Uterus (tissue), 4 donors: Measurements from ENCODE around the gene TTLL3. TPM values are rescaled to one million over a fixed set of nuclear protein-coding genes. Genes with fewer than 3 reads are reported as not detected.

Experiments used
- DNase-seq, 2 donors: peaks; one replicate each; pipeline ENCODE4 v3.0.0-alpha.2; 2019 to 2020
- H3K27ac ChIP-seq, 2 donors: fragments of 200-600 bp; sonication (generic); 1 replicate in 1 of 2; 2 replicates in 1 of 2; pipeline ENCODE4 v1.5.1; 2016 to 2018
- H3K27me3 ChIP-seq, 2 donors: fragments of 200-600 bp; sonication (generic); one replicate each; pipeline ENCODE4 v1.5.1; 2018 to 2019; ENCODE audit warnings: control low read depth in 1 of 2
- H3K36me3 ChIP-seq, 2 donors: fragments of 200-600 bp; sonication (generic); one replicate each; pipeline ENCODE4 v1.5.1; 2019; ENCODE audit warnings: control low read depth in 1 of 2
- H3K4me1 ChIP-seq, 2 donors: fragments of 200-600 bp; sonication (generic); one replicate each; pipeline ENCODE4 v1.5.1; 2018 to 2019; ENCODE audit warnings: control low read depth in 1 of 2
- H3K4me3 ChIP-seq, 2 donors: fragments of 200-600 bp; sonication (generic); 1 replicate in 1 of 2; 2 replicates in 1 of 2; pipeline ENCODE4 v1.5.1; 2018 to 2019; ENCODE audit warnings: mild to moderate bottlenecking in 1 of 2
- H3K9me3 ChIP-seq, 2 donors: fragments of 200-600 bp; sonication (generic); one replicate each; pipeline ENCODE4 v1.5.1; 2019; ENCODE audit warnings: control low read depth in 1 of 2
- CTCF ChIP-seq, 4 experiments: fragments of 200-600 bp in 2 of 4; fragments of 450-650 bp in 2 of 4; sonication (generic) in 2 of 4; IDR thresholded peaks; one replicate each; pipeline ENCODE4 v1.5.1; 2016 to 2019; ENCODE audit warnings: antibody characterized with exemption in 4 of 4, mild to moderate bottlenecking in 2 of 4, moderate library complexity in 1 of 4
- POLR2A ChIP-seq, 2 donors: fragments of 450-650 bp; IDR thresholded peaks; one replicate each; pipeline ENCODE4 v1.6.1; 2016; ENCODE audit warnings: antibody characterized with exemption in 2 of 2, mild to moderate bottlenecking in 1 of 2, moderate library complexity in 1 of 2
- intact Hi-C: fragments of 100-400 bp; cut with DNase I; formaldehyde crosslinking; loops from one replicate; pipeline ENCODE4 v1.15.1; 2023; ENCODE audit warnings: low total_unique reads
- total RNA-seq, 4 donors: library from RNA; depleted of rRNA in 3 of 4; stranded (reverse); fragments of >200 nt in 3 of 4; gene quantifications; one replicate each; pipeline versions ENCODE4 v1.1.0 to v1.2.4, GENCODE V29; 2014 to 2023
- donor health status: DM: yes; HTN: yes; CAD: no.

TTLL3 gene
- total RNA-seq, 4 donors from 2014 or later: 67.1 to 349 (median 83.7) TPM

DNA sequence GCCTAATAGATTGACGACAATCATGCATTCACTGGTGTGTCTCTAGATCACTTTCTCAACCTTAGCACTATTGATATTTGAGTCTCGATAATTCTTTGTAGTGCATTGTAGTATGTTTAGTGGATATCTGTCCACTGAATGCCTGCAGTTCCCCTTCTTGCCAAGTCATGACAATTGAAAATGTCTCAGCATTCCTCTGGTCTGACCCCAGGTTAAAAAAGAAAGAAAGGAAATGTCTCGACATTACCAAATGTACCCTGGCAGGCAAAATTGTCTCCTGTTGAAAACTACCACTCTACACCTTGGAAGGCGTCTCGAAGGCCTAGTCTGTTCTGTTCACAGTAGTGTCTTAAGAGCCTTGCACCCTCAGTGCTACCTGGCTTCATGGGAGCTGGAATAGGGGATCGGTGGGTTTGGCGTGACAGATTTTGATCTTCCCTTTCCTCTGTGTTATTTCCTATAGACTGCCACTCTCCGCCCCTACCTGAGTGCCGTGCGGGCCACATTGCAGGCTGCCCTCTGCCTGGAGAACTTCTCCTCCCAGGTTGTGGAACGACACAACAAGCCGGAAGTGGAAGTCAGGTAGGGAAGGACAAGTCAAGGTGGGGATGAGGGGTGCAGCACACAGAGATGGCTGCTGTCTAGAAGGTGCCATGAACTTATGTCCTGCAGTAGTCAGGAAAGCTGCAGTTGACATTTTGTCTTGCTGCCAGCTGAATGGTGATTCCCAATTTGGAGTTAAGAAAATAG is 12.7 kb upstream of the TTLL3 start:
- no peak overlapping the region for H3K27ac ChIP-seq
- no peak for DNase-seq
- no peak for TF ChIP-seq POLR2A (IDR thresholded peaks at IDR 0.05)
- TF ChIP-seq CTCF (IDR thresholded peaks at IDR 0.05): no peak
- H3K27me3 ChIP-seq: no peaks in the 10 kb centered on the region
- H3K4me1 ChIP-seq: no peaks in the 10 kb centered on the region
- no peaks in the 10 kb centered on the region for H3K9me3 ChIP-seq
- no peak overlapping the region for H3K4me3 ChIP-seq
- no peaks in the 10 kb centered on the region for H3K36me3 ChIP-seq
- intact Hi-C loops: no loop called here

DNA sequence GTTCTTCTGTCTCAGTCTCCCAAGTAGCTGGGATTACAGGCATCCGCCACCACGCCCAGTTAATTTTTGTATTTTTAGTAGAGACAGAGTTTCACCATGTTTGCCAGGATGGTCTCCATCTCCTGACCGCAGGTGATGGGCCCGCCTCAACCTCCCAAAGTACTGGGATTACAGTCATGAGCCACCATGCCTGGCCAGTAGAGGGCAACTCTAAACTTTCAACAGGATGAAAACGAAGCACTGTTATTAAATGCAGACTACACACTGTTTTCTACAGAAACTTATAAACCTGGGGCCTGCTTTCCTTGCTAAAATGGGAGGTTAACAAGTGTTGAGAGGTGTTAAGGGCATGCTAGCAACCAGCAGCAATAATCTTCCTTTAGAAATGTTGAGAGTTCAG is 9.5 kb upstream of the TTLL3 start:
- Histone ChIP-seq H3K9me3 (no peaks in the 10 kb centered on the region), H3K4me1 (no peaks in the 10 kb centered on the region), H3K36me3 (no peaks in the 10 kb centered on the region), H3K27me3 (no peaks in the 10 kb centered on the region), H3K27ac (no peak overlapping the region), H3K4me3 (no peak overlapping the region)
- TF ChIP-seq POLR2A (IDR thresholded peaks at IDR 0.05) (no peak), CTCF (IDR thresholded peaks at IDR 0.05) (no peak)
- intact Hi-C loops: no loop called here
- no peak for DNase-seq

GRCh38 chr3:9803494-9803893 is 6.6 kb upstream of the TTLL3 start:
- no peak for DNase-seq

GRCh38 chr3:9804996-9805395 is 5.1 kb upstream of the TTLL3 start:
- Histone ChIP-seq H3K27me3 (no peaks in the 10 kb centered on the region), H3K9me3 (no peaks in the 10 kb centered on the region), H3K4me3 (no peak overlapping the region), H3K36me3 (no peaks in the 10 kb centered on the region), H3K27ac (no peak overlapping the region), H3K4me1 (no peaks in the 10 kb centered on the region)
- TF ChIP-seq CTCF (IDR thresholded peaks at IDR 0.05) (no peak), POLR2A (IDR thresholded peaks at IDR 0.05) (no peak)
- DNase-seq: no peak
- intact Hi-C loops: no loop called here

More at GRCh38 chr3:9803494-9803893, 6.6 kb upstream of the TTLL3 start:
- no peak overlapping the region for H3K27ac ChIP-seq
- H3K36me3 ChIP-seq: no peaks in the 10 kb centered on the region
- TF ChIP-seq CTCF (IDR thresholded peaks at IDR 0.05) (no peak), POLR2A (IDR thresholded peaks at IDR 0.05) (no peak)
- H3K4me1 ChIP-seq: no peaks in the 10 kb centered on the region
- H3K9me3 ChIP-seq: no peaks in the 10 kb centered on the region
- intact Hi-C loops: no loop called here
- H3K4me3 ChIP-seq: no peak overlapping the region
- H3K27me3 ChIP-seq: no peaks in the 10 kb centered on the region

DNA sequence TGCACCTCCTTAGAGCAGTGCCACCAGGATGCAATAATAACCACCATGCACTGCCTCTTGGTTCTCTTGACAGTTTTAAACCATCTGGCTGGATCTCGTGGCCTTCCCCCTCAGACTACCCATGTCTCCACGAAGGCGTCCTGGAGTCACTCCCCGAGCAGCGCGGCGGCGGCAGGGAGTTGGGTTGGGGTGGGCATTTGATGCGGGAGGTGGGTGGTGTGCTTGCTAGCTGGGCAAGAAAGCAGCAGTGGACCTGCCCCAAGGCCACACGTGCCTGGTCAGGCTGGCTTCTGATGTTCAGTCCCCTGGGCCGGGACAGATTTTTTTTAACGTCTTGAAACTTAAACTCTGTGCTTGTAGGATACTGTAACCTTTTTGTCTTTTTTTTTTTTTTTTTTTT is 3.9 kb upstream of the TTLL3 start:
- H3K36me3 ChIP-seq: no peaks in the 10 kb centered on the region
- intact Hi-C loops: no loop called here

More for the DNA sequence above, 3.9 kb upstream of the TTLL3 start:
- no peak for TF ChIP-seq POLR2A (IDR thresholded peaks at IDR 0.05)
- no peak for TF ChIP-seq CTCF (IDR thresholded peaks at IDR 0.05)
- Histone ChIP-seq H3K4me3 (no peak overlapping the region), H3K27ac (no peak overlapping the region), H3K9me3 (no peaks in the 10 kb centered on the region), H3K27me3 (no peaks in the 10 kb centered on the region), H3K4me1 (peaks cover 0 to 4% of the 10 kb centered on the region in 2 donors)
- no peak for DNase-seq
